Karpas-422 (cell line): ENCODE data around the gene POMZP3. TPM values are rescaled to one million over a fixed set of nuclear protein-coding genes. Genes with fewer than 3 reads are reported as not detected.
"Not testable (repeated sequence)": the region's sequence is repeated elsewhere in the genome, so short reads cannot be mapped to it uniquely, and the experiment has no call there.

Experiments
- DNase-seq: peaks from one replicate; pipeline ENCODE4 v3.0.0-alpha.2; 2015
- H2AFZ ChIP-seq: fragments of 200-600 bp; sonication (generic); 2 replicates; pipeline ENCODE4 v1.6.1; 2014; ENCODE audit warnings: antibody characterized with exemption, low read length, mixed read lengths
- H3K27ac ChIP-seq: fragments of 200-600 bp; sonication (generic); 2 replicates; pipeline ENCODE4 v1.5.1; 2014; ENCODE audit warnings: mild to moderate bottlenecking, low read length, moderate library complexity
- H3K27me3 ChIP-seq: fragments of 200-600 bp; sonication (generic); 2 replicates; pipeline ENCODE4 v1.6.1; 2014; ENCODE audit warnings: low read length, mixed read lengths
- H3K36me3 ChIP-seq: fragments of 200-600 bp; sonication (generic); 2 replicates; pipeline ENCODE4 v1.6.1; 2014; ENCODE audit warnings: low read length, mixed read lengths; ENCODE audit not compliant: insufficient read depth
- H3K4me1 ChIP-seq: fragments of 200-600 bp; sonication (generic); 2 replicates; pipeline ENCODE4 v1.6.1; 2014; ENCODE audit warnings: mild to moderate bottlenecking, low read length, mixed read lengths
- H3K4me2 ChIP-seq: fragments of 200-600 bp; sonication (generic); 2 replicates; pipeline ENCODE4 v1.6.1; 2014; ENCODE audit warnings: low read length, low read depth, mild to moderate bottlenecking; ENCODE audit not compliant: poor library complexity, severe bottlenecking
- H3K4me3 ChIP-seq: fragments of 200-600 bp; sonication (generic); 2 replicates; pipeline ENCODE4 v1.5.1; 2014; ENCODE audit warnings: mild to moderate bottlenecking, antibody characterized with exemption, low read length, mixed read lengths
- H3K79me2 ChIP-seq: fragments of 200-600 bp; sonication (generic); 2 replicates; pipeline ENCODE4 v1.6.1; 2014; ENCODE audit warnings: mild to moderate bottlenecking, low read length, mixed read lengths
- H3K9ac ChIP-seq: fragments of 200-600 bp; sonication (generic); 2 replicates; pipeline ENCODE4 v1.6.0; 2014; ENCODE audit warnings: low read length
- H3K9me2 ChIP-seq: fragments of 200-600 bp; sonication (generic), shearing (Covaris generic); replicated peaks from 2 replicates; pipeline ENCODE4 v1.6.0; 2014; ENCODE audit warnings: mild to moderate bottlenecking, low read length, moderate library complexity; ENCODE audit not compliant: insufficient read depth
- H3K9me3 ChIP-seq: fragments of 300-700, 200-600 bp; sonication (generic); 2 replicates; pipeline ENCODE4 v1.6.1; 2014; ENCODE audit warnings: low read length, mixed read lengths
- H4K20me1 ChIP-seq: fragments of 200-600 bp; sonication (generic); 2 replicates; pipeline ENCODE4 v1.6.1; 2014; ENCODE audit warnings: mild to moderate bottlenecking, antibody characterized with exemption, low read length, low read depth; ENCODE audit not compliant: insufficient read depth
- total RNA-seq: library from RNA; depleted of rRNA; stranded (reverse); fragments of >200 nt; shearing (Covaris generic); gene quantifications from 2 replicates; pipeline ENCODE4 v1.2.3, GENCODE V29; 2014; ENCODE audit warnings: low replicate concordance; rRNA removed

POMZP3 gene
- total RNA-seq, 1 experiment from 2014 or later, result 3.0 TPM

DNA sequence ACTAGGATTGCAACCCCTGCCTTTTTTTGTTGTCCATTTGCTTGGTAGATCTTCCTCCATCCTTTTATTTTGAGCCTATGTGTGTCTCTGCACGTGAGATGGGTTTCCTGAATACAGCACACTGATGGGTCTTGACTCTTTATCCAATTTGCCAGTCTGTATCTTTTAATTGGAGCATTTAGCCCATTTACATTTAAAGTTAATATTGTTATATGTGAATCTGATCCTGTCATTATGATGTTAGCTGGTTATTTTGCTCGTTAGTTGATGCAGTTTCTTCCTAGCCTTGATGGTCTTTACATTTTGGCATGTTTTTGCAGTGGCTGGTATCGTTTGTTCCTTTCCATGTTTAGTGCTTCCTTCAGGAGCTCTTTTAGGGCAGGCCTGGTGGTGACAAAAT lies 62.1 kb downstream of the POMZP3 start:
- not testable (repeated sequence) for H2AFZ ChIP-seq, H3K4me1 ChIP-seq, DNase-seq, H3K4me2 ChIP-seq, H3K4me3 ChIP-seq, H3K9ac ChIP-seq, H3K36me3 ChIP-seq, H3K9me2 ChIP-seq, H3K9me3 ChIP-seq, H3K27ac ChIP-seq, H3K27me3 ChIP-seq, H4K20me1 ChIP-seq
- H3K79me2 ChIP-seq, result peaks cover 54% of the 10 kb centered on the region

GRCh38 chr7:76561342-76561741 lies 65.7 kb downstream of the POMZP3 start:
- not testable (repeated sequence) for H4K20me1 ChIP-seq, H3K4me2 ChIP-seq, H3K36me3 ChIP-seq

GRCh38 chr7:76560157-76560556 lies 66.9 kb downstream of the POMZP3 start:
- H3K9me2 ChIP-seq, H3K9ac ChIP-seq, DNase-seq, H3K27ac ChIP-seq, H2AFZ ChIP-seq, H3K36me3 ChIP-seq, H3K4me1 ChIP-seq, H3K27me3 ChIP-seq, H3K9me3 ChIP-seq, H4K20me1 ChIP-seq, H3K4me3 ChIP-seq, H3K4me2 ChIP-seq: not testable (repeated sequence)
- H3K79me2 ChIP-seq, result peaks cover 67% of the 10 kb centered on the region

More at GRCh38 chr7:76561342-76561741, 65.7 kb downstream of the POMZP3 start:
- not testable (repeated sequence) for H3K27ac ChIP-seq, H3K9me3 ChIP-seq, DNase-seq, H3K9ac ChIP-seq, H2AFZ ChIP-seq, H3K27me3 ChIP-seq, H3K4me1 ChIP-seq, H3K9me2 ChIP-seq, H3K4me3 ChIP-seq
- H3K79me2 ChIP-seq, result peaks cover 61% of the 10 kb centered on the region

Other genes starting within 250 kb of the POMZP3 start
- not detected in 2 replicates for gene SSC4D, start 217.6 kb downstream of the POMZP3 start, total RNA-seq
- gene ZP3, start 202.3 kb downstream of the POMZP3 start, total RNA-seq, result not detected in 2 replicates
- 17.0 and 26.5 TPM in 2 replicates for gene DTX2, start 165.6 kb downstream of the POMZP3 start, total RNA-seq
- gene UPK3B, start 116.7 kb downstream of the POMZP3 start, total RNA-seq, result 0.26 TPM in 1 of 2 replicates, not detected in the other
- not detected in 2 replicates for gene SPDYE16, start 84.0 kb downstream of the POMZP3 start, total RNA-seq